Heart left ventricle (tissue), 13 donors: ENCODE results near the gene SLC37A1.

Experiments
- POLR2A ChIP-seq, 2 donors: fragments of 450-650 bp; IDR thresholded peaks; one replicate each; pipeline ENCODE4 v1.6.1; 2017; ENCODE audit warnings: antibody characterized with exemption in 2 of 2, mild to moderate bottlenecking in 2 of 2, moderate library complexity in 2 of 2
- TF ChIP-seq, protein P1 (sequence below), 12 donors: fragments of 200-600 bp; sonication (generic) in 4 of 12; IDR thresholded peaks; one replicate each; pipeline versions ENCODE4 v1.5.0 to v1.8.0; 2018 to 2022; ENCODE audit warnings: antibody characterized with exemption in 12 of 12, mild to moderate bottlenecking in 5 of 12
- donor health status: ischemic (EF 13 %, LVEDD 7.1; RV severe dilation, severe dysfunction).
- donor health status: DM: no; HTN: yes; CAD: no.
- donor health status: DM: no; HTN: no; CAD: no.
- donor health status: ischemic (EF 25% LVEDD 6.9; RV normal size, moderate dysfunction).
- donor health status: ischemic (EF 25% LVEDD 5.7; RV mildly dilated, moderate dysfunction).
- donor health status: ischemic (EF 35%, LVEDD 5.7; RV mildly dilated, moderate dysfunction).
- donor health status: nonischemic (EF 11% LVEDD 7.7; RV severe dilation, severe dysfunction).
- donor health status: DM: yes; HTN: yes; CAD: no.
- donor health status: PGD.
- donor health status: ischemic (EF 29% LVEDD 5.4; RV normal size, mild dysfunction).
- donor health status: nonischemic (EF 23%, LVEDD 6.1; RV moderate dilation, normal function).

DNA sequence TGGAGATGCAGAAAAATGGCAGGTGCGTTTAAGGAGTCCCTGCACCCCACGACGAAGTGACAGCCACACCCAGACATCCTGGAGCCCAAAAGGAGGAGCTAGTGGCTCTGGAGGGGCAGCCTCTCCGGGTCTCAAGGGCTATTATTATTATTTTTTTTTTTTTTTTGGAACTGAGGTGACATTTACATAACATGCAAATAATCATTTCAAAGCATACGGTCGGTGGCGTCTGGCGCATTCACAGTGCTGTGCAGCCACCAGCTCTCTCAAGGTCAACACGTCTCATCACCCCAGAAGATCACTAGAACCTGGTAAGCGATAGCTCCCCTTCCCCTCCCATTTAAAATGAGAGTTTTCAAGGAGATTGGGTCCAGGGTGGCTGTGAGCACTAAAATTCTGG is 72.2 kb downstream of the SLC37A1 start:
- TF ChIP-seq, protein P1, sequence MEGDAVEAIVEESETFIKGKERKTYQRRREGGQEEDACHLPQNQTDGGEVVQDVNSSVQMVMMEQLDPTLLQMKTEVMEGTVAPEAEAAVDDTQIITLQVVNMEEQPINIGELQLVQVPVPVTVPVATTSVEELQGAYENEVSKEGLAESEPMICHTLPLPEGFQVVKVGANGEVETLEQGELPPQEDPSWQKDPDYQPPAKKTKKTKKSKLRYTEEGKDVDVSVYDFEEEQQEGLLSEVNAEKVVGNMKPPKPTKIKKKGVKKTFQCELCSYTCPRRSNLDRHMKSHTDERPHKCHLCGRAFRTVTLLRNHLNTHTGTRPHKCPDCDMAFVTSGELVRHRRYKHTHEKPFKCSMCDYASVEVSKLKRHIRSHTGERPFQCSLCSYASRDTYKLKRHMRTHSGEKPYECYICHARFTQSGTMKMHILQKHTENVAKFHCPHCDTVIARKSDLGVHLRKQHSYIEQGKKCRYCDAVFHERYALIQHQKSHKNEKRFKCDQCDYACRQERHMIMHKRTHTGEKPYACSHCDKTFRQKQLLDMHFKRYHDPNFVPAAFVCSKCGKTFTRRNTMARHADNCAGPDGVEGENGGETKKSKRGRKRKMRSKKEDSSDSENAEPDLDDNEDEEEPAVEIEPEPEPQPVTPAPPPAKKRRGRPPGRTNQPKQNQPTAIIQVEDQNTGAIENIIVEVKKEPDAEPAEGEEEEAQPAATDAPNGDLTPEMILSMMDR (IDR thresholded peaks at IDR 0.05): no peak
- TF ChIP-seq POLR2A (IDR thresholded peaks at IDR 0.05): no peak
